ENCODE data around the gene STARD3.

STARD3 gene

GRCh38 chr17:39625198-39625785, 11.7 kb upstream of the STARD3 start:
- Histone ChIP-seq H3K27me3 (ENCODE audit: control insufficient read depth, insufficient read depth, low read length) (peaks cover 3% of the 10 kb centered on the region), H3K9me3 (ENCODE audit: control insufficient read depth, low read length) (no peaks in the 10 kb centered on the region)
- TF ChIP-seq, protein P1, sequence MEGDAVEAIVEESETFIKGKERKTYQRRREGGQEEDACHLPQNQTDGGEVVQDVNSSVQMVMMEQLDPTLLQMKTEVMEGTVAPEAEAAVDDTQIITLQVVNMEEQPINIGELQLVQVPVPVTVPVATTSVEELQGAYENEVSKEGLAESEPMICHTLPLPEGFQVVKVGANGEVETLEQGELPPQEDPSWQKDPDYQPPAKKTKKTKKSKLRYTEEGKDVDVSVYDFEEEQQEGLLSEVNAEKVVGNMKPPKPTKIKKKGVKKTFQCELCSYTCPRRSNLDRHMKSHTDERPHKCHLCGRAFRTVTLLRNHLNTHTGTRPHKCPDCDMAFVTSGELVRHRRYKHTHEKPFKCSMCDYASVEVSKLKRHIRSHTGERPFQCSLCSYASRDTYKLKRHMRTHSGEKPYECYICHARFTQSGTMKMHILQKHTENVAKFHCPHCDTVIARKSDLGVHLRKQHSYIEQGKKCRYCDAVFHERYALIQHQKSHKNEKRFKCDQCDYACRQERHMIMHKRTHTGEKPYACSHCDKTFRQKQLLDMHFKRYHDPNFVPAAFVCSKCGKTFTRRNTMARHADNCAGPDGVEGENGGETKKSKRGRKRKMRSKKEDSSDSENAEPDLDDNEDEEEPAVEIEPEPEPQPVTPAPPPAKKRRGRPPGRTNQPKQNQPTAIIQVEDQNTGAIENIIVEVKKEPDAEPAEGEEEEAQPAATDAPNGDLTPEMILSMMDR (IDR thresholded peaks at IDR 0.05), result no peak

GRCh38 chr17:39626171-39627046, 10.5 kb upstream of the STARD3 start, which contains the start of gene PPP1R1B:
TSS of gene PPP1R1B (plus strand) at chr17:39626952. CDS start at chr17:39627393, 441 bp downstream.
- Histone ChIP-seq H3K79me2 (no peaks in the 10 kb centered on the region), H3K27ac (no peak within 1 kb of the TSS), H3K9me3 (ENCODE audit: control insufficient read depth, low read length) (no peaks in the 10 kb centered on the region), H3K9ac (no peak within 1 kb of the TSS), H3K4me1 (peaks cover 6% of the 10 kb centered on the region), H3K4me3 (ENCODE audit: low read depth, low read length) (no peak within 1 kb of the TSS), H3K36me3 (ENCODE audit: control insufficient read depth, insufficient read depth, low read length) (no peaks in the 10 kb centered on the region), H2AFZ (peak within 1 kb of the TSS; percentile 66), H3K27me3 (ENCODE audit: control insufficient read depth, insufficient read depth, low read length) (peaks cover 3% of the 10 kb centered on the region), H3K4me2 (ENCODE audit: low read length) (peak within 1 kb of the TSS; percentile 35)
- TF ChIP-seq, protein P1 (IDR thresholded peaks at IDR 0.05), result no peak

More at GRCh38 chr17:39625198-39625785, 11.7 kb upstream of the STARD3 start:
- Histone ChIP-seq H3K4me3 (ENCODE audit: low read depth, low read length) (no peak overlapping the region), H3K4me1 (peaks cover 6% of the 10 kb centered on the region), H3K4me2 (ENCODE audit: low read length) (no peak overlapping the region), H2AFZ (no peak overlapping the region), H3K27ac (no peak overlapping the region), H3K79me2 (no peaks in the 10 kb centered on the region), H3K36me3 (ENCODE audit: control insufficient read depth, insufficient read depth, low read length) (no peaks in the 10 kb centered on the region), H3K9ac (no peak overlapping the region)

- Histone ChIP-seq H3K79me2 (no peaks in the 10 kb centered on the region), H3K4me2 (ENCODE audit: low read length) (peak overlapping the region; percentile 35), H3K9ac (no peak overlapping the region), H2AFZ (peak overlapping the region; percentile 66), H3K27me3 (ENCODE audit: control insufficient read depth, insufficient read depth, low read length) (peaks cover 3% of the 10 kb centered on the region), H3K27ac (no peak overlapping the region), H3K36me3 (ENCODE audit: control insufficient read depth, insufficient read depth, low read length) (no peaks in the 10 kb centered on the region), H3K4me1 (peaks cover 6% of the 10 kb centered on the region), H3K4me3 (ENCODE audit: low read depth, low read length) (no peak overlapping the region), H3K9me3 (ENCODE audit: control insufficient read depth, low read length) (no peaks in the 10 kb centered on the region)
- TF ChIP-seq, protein P1 (IDR thresholded peaks at IDR 0.05), result no peak
These were observed 9.8 kb upstream of the STARD3 start for GRCh38 chr17:39627047-39627711.

DNA sequence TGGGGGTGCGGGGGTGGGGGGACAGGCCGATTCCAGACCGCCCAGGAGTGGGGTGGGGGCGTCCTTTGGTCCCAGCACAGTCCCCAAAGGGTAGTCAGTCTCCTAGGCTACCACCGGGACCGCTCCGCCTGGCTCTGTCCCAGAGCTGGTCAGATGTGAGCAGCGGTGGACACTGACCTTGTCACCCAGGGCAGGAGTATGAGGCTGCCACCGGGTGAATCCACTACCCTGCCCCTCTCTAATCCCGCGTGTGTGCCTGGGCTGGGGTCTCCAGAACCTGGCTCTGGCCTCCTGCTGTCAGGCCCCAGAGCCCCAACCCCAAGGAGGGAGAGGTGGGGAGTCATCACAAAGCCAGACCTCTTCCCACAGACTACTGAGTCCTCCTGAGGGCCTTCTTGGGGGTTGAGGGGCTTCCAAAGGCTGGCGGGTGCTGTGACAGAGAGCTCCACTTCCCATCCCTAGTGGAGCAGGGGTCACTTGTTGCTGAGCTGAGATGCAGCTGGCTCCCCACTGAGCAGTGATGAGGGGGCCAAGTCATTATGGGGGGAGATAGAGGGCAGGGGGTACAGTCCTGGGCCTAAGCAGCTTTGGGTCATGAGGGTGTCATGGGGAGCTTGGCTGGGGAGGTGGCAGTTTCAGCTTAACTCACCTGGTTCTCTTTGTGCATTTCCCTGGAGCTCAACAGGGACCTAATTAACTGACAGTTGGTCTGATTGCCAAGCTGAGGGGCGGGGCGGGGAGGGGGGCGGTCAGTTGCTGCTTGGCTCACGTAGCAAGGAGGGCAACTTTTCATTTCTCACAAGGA, 9.0 kb upstream of the STARD3 start:
- Histone ChIP-seq H3K4me3 (ENCODE audit: low read depth, low read length) (no peak overlapping the region), H3K36me3 (ENCODE audit: control insufficient read depth, insufficient read depth, low read length) (no peaks in the 10 kb centered on the region), H3K79me2 (no peaks in the 10 kb centered on the region), H3K9ac (no peak overlapping the region), H3K9me3 (ENCODE audit: control insufficient read depth, low read length) (no peaks in the 10 kb centered on the region), H3K4me1 (peaks cover 6% of the 10 kb centered on the region), H2AFZ (no peak overlapping the region), H3K27ac (no peak overlapping the region), H3K4me2 (ENCODE audit: low read length) (no peak overlapping the region), H3K27me3 (ENCODE audit: control insufficient read depth, insufficient read depth, low read length) (peaks cover 3% of the 10 kb centered on the region)
- TF ChIP-seq, protein P1 (IDR thresholded peaks at IDR 0.05), result no peak
